Germinal center (tissue), 1 donor: ENCODE data around the gene ECHS1.

ENCODE experiments used
- DNase-seq: peaks from one replicate; pipeline ENCODE4 v3.0.0; 2012; ENCODE audit warnings: mixed read lengths, low spot score

Gene ECHS1

DNA sequence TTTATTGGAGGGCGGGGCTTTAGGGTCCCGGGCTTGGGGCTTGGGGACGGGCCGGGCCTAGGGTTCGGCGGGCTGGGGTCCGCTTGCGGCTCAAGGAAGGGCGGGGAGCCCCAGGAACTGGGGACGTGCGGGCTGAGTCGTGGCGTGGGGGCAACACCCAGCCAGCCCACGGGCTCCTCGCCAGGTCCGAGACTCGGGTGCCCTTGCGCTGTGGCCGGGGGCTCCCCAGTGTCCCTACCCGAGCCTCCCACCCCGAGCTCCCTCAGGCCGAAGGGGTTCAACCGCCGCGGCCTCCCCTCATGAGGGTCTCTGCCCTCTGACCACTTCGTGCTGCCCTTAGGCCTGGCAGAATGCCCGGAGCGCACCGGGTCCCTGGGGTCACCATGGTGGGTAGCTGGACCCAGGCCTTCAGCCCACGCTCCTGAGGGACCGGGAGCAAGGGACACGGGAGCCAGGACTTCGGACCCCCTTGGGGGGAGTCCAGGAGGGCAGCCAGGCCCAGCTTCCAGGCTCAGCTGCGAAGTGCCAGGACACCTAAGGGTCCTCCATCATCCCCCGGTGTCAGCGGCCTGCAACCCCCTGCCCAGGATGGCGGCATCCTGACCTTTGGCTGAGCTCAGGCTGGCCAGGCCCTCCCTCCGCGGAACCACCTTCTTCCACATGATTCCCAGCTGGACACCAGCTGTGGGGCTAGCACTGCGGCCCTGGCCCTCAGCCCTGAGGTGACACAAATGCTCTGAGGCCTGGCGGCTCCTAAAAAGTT is 14.8 kb downstream of the ECHS1 start:
- no peak for DNase-seq

DNA sequence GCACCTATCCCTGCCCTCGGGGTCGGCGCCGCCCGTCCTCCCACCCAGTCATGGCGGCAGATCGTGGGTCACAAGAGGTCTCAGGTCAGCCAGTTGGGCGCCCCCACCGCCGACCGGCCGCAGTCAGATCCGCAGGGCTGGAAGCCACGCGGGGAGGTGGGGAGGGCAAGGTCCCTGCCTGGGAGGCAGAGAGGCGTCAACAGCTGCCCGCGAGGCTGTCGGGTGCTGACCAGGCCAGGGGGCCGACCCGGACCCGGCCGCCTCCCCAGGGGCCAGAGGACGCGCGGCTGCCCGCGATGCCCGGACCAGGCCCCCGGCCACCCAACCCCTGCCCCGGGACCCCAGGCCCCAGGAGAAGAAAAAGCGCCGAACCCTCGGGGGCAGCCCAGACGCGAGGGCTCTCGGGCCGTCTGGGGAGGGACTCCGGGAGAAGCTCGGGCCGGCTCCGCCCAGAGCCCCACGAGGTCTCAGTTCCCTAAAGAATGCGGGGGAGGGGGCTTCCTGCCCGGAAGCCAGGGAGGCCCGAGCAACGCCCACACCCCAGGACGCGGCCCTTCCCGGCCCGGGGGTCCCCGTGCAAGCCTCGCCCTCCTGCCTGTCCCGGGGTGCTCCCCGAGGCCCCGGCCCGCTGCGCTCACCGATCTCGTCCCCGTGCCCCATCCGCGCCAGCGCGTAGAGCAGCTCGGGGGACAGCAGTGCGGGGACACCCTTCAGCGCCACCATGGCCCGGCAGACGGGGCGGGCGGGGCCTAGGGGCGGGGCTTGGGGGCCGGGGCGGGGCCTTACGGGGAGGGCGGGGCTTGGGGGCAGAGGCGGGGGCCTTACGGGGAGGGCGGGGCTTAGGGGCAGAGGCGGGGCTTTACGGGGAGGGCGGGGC is 15.6 kb downstream of the ECHS1 start, which contains the start of gene FUOM:
Gene FUOM, minus strand, starts transcription at position 735 of the 877 bp plus-strand sequence. Its CDS starts 12 bp downstream, at position 723.
- peak; percentile 95 for DNase-seq

GRCh38 chr10:133356549-133357284 is 16.4 kb downstream of the ECHS1 start:
- DNase-seq, result no peak

DNA sequence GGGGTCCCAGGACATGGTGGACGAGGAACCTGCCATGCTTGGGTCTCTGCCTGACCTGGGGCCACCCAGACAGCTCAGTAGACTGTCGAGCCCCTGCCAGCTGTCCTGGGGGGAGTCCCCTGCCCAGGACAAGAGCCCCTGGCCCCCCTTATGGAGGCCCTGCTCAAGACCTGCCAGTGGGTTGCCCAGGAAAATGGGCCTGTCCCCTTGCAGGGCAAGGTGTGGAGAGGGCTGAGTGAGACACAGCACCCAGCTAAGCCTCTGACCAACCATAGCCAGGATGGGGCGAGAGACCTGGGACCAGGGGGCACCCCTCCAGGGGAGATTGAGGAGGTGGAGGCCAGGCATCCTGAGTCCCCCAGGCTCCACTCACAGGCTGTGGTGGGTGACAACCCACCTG is 17.2 kb downstream of the ECHS1 start:
- DNase-seq, result no peak

DNA sequence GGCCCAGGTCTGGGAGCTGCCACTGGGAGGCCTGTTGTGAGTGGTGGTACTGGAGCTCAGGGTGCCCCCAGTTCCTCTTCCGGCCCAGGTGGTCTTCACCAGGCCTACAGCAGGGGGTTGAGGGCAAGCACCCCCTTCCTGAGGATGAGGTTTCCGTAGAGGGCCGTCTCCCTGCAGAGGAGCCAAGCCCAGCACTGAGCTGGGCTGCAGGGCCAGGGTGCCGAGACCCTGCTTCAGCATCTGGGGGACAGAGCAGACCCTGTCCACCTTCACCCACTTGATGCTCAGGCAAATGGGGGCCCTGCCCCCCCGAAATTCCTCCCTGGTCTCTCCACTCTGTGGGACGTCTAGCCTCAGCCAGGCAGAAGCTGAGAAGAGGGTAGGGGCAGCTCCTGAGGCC is 17.9 kb downstream of the ECHS1 start:
- DNase-seq, result no peak

DNA sequence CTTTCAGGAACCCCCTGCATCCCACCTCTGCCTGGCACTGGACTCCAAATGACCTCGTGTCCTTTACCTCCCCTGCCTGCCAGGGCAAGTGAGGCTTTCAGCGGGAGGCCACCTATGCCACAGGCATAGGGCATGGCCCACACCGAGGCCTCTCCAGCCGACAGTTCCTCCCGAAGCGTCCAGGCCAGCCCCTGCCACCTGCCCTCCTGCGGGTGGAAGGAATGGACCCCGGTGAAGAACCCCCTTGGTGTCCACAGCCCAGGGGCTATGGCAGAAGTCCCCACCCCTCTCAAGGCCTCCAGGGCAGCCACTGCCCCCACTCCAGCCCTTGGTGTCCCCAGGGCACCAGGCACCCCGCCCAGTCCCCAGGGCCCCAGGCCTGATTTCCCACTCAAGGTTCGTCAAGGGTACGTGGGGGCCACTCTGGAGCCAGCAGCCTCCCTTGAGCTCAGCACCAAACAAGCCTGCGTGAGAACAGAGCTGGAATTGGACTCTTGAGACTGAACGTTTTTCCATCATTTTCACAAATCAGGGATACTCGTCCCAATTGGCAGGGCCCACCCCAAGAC is 18.4 kb downstream of the ECHS1 start:
- DNase-seq, result no peak

- DNase-seq, result no peak
Measured at GRCh38 chr10:133353988-133354605, 19.1 kb downstream of the ECHS1 start.

DNA sequence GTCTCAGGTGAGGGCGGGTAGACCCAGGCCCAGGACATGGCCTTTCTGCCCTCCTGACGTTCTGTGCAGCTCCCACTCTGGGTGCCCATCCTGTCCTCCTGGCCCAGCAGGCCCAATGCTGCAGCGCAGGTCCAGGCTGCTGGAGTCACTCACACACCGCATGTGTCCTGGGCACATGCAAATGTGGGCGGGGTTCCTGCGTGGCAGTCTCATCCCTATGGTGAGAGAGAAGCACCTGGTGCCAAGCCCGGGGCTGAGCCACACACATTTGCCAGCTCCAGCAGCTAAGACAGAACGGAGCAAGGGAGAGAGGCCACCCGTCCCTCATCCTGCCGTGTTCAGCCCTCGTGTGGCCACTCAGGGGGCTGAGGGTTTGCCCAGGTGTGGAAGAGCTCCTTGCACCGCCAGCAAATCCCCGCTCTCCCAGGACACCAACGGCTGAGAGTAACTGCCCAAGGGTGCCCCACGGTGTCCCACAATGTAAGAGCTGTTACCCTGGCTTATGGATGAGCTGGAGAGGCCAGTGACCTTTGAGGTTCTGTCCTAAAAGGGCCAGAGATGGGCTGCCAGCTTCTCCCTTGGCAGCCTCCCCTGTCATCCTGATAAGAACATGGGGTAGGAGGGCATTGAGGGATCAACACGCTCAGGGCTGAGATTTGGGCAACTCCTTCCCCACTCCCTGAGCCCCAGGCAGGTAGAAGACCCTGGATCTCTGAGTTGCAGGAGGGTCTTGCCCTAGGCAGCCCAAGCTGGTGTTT is 19.8 kb downstream of the ECHS1 start:
- no peak for DNase-seq

GRCh38 chr10:133351408-133352318 is 21.5 kb downstream of the ECHS1 start:
- DNase-seq, result no peak

- no peak for DNase-seq
Measured at GRCh38 chr10:133350950-133351329, 22.2 kb downstream of the ECHS1 start.

DNA sequence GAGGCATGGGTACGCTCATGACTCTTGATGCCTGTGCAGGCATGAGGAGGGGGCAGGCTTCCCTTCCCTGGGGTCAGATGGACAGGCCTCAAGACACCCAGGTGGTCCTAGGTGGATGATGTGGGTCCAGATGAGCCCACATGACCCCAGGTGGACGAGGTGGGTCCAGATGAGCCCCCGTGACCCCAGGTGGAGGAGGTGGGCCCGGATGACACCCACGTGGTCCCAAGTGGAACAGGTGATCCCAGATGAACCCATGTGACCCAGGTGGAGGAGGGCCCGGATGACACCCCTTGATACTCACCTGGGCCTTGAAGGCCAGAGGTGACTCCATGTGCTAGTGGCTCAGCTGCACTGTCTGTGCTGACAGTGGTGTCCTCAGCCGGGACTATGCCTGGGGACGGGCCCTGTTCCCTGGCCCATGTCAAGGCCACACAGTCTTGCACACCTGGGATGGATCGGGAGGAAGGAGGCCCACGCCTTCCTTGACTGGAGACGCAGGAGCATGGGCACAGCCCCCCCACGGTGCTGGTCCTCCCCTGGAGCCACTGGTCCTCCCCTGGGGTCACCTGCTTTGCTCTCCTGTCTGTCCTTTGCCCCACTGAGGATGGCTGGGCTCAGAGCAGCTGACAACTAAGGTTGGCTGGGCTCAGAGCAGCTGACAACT is 22.7 kb downstream of the ECHS1 start:
- DNase-seq, result no peak

DNA sequence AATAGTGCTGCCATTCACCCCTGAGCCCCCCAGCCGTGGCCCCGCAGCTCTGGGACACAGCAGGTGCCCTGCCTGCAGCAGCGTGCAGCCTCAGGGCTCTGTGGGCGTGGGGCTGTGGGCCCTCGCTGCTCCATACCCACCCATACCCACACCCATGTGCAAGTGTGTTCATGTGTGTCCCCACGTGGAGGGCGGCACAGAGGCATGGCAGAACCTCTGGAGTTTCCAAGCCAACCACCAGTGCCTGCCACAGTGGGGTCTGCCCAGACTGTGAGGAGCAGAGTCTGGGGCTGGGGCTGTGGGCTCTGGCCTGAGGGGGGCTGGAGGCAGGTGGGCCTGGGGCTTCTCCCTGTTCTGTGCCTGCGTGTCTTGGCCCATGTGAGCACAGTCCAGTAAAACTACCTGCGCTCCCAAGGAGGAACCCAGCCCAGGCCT is 23.6 kb downstream of the ECHS1 start:
- DNase-seq, result no peak

GRCh38 chr10:133349160-133349568 is 24.0 kb downstream of the ECHS1 start:
- DNase-seq, result no peak

- DNase-seq, result no peak
Measured at GRCh38 chr10:133347710-133348517, 25.2 kb downstream of the ECHS1 start.

DNA sequence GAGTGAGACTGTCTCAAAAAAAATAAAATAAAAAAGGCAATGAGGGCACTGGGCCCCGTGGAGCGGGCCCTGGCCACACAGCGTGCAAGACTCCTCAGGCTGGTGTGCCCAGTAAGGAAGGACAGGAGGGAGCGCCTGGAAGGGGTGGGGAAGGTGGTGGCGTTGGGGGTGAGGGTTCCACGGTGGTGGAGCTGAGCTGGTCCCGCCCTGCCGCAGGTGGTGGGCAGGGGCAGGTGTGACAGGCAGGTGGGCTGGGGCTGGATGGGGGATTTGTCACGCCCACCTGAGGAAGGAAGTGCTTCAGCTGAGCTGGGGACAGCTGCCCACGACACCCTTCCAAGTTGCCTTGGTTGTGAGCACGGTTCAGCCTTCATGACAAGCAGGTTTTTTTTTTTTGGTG is 26.7 kb downstream of the ECHS1 start:
- no peak for DNase-seq

DNA sequence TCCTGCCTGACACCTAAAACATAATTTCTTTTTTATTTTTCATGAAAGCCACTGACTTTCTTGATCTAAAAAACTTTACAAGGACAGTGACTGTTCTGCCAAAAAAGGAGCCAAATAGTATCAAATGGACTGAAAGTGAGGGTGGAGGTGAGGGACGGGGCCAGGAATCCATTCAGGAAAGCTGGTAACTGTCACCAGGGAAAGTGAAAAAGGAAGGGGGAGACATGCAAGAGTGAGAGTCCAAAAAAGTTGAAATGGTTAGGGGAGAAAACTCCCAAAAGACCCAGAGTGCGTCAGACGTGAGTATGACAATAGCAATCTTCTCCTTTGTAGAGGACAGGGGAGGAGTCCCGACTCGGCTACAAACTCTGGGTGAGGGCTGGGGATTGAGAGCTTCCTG is 28.9 kb downstream of the ECHS1 start:
- DNase-seq, result no peak

- no peak for DNase-seq
Measured at GRCh38 chr10:133343558-133343957, 29.6 kb downstream of the ECHS1 start.

DNA sequence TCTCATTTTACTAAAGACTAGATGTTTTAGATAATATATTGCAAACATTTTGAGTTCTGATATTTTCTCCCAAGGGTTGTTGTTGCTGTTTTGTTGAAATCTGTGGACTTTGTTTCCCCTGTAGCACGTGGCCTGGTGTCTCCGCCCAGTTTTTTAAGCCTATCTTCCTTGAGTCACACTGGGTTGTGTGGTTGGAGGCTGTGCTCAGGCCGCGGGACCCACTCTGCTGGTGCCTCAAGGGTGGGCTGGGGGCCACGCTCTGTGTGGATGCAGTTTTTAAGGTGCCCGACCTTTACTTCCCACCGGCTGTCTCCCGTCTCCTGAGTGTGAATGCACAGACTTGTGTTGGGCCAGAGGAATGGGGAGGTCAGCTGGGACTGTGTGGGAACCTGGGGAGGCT is 30.2 kb downstream of the ECHS1 start:
- DNase-seq, result no peak
